Stimulated activated CD8-positive, alpha-beta memory T cell treated with anti-CD3 and anti-CD28 coated beads, Interleukin-15, amount 100 ng/mL, for 4 hours (primary cell): ENCODE data around the gene BBS9.
"Not testable (repeated sequence)": the region's sequence is repeated elsewhere in the genome, so short reads cannot be mapped to it uniquely, and the experiment has no call there.

Source experiments
- DNase-seq, 2 donors: peaks; one replicate each; pipeline ENCODE4 v3.0.0-alpha.2; 2020; ENCODE audit warnings: low read depth in 2 of 2

Gene BBS9

DNA sequence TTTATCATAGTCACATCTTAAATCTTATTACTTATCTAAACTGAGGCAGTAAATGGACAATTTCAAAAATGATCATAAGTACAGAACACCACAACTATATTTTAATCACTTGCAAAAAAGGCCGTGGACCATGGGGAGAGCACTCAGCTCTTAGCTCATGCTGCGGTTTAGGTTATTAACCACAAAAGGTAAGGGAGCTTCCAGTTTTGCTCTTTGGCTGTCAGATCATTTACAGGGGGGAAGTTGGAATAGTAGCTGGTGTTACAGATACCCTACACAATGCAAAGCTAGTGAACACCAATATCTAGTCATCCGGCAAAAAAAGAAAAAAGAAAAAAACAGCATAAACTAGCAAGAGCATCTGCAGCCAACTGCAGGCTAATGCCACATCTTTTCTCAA is 147.0 kb downstream of the BBS9 start:
- DNase-seq: no peak

- no peak for DNase-seq
These were observed 147.4 kb downstream of the BBS9 start for GRCh38 chr7:33276729-33277128.

- DNase-seq: no peak
These were observed 148.7 kb downstream of the BBS9 start for GRCh38 chr7:33278095-33278494.

DNA sequence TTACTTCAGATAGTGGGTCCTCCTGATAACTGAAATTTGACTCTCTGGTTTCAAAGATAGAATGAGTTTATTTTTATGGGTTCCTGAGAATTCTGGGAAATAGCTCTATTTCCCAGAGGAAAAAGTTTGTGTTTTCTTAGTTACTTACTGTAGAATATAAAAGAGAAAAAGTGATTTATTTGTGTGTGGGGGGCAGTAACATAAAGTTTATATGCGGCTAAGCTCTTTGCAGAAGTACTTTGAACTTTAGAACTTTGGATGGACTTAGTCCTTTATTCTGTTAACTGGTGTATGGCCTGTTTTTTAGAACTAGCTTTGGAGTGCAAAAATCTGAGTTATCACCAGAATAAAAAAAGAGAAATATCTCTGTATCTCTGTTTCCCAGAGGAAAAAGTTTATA is 157.1 kb downstream of the BBS9 start:
- DNase-seq: no peak

- no peak for DNase-seq
These were observed 158.4 kb downstream of the BBS9 start for GRCh38 chr7:33287738-33288137.

DNA sequence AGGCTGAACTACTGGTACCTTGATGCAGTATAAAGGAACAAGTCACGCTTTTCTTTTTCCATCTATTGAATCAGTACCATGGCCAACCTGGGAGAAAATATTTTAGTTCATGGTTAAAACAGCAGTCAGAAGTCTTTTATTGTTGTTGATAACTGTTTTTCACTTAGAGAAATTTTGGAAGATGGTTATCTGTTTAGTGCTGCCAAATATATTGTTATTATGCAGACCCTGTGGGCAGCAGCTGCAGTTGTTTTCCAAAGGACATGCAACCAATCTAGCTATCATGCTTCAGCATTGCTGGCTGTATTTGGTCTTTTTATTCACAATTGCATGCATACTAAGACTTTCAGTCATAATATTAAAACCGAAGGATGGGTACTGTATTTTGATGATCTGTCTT is 169.5 kb downstream of the BBS9 start:
- DNase-seq: no peak

- DNase-seq: no peak
These were observed 170.1 kb downstream of the BBS9 start for GRCh38 chr7:33299425-33299824.

DNA sequence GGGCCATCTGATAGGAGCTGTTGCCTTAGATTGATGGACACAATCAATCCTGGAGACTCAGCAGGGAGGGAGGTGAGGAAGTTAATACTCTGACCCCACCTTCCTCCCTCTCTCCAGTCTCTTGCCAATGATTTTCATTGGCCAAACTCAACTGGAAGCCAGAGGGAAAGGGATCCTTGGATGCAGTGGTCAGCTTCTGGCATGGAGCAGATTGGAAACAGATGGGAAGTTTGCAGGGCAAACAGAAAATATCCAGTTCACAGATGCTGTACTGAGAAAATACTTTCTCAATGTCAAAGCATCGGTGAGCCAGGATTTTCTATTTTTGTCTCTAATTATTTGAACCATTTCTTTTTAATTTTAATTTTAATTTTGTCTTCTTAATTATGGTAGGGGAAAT is 170.8 kb downstream of the BBS9 start:
- DNase-seq: no peak

DNA sequence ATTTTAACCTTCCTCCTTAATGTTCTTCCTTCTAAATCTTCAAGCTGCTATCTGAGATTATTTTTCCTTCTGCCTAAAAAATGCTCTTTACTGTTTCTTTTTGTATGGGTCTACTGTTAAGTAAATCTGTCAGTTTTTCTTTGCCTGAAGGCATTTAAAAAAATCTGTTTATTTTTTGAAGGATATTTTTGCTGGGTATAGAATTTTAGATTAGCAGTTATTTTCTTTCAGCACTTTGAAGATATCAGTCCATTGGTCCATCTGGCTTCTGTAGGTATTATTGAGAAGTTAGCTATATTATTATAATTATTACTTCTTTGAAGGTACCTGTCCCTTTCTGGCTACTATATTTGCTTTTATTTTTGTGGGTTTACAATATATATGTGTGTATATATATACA is 171.4 kb downstream of the BBS9 start:
- no peak for DNase-seq

GRCh38 chr7:33303978-33304557 is 174.7 kb downstream of the BBS9 start:
- not testable (repeated sequence) for DNase-seq

DNA sequence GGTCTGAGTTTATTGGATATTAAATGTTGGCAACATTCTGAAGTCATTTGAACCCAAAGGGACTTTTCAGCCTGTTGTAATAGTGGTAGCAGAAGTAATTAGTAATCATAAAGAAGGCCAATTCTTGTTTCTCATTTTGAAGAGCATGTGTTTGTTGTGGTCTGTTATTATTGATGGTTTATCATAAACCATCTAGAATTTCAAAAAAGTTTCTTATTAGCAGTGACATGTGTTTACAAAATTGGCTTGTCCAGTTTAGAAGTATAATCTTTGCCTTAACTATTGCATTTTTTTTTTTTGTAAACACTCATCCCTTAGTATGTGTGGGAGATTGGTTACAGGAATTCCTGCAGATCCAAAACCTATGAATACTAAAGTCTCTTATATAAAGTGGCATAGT is 177.8 kb downstream of the BBS9 start:
- DNase-seq: no peak

DNA sequence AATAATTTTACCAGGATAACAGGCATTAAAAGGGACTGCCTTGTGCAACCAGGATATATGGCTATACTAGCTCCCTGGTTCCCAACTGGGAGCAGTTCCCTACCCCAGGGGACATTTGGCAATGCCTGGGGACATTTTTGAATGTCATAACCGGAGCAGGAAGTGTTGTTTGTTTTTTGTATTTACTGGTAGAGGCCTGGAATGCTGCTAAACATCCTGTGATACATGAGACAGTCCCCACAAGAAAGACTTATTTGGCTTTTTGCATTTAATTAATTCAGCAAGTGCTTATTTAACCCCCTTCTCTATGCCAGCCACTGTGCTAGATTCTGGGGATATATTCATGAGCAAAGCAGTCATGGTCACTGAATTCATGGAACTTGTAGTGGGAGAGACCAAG is 181.2 kb downstream of the BBS9 start:
- DNase-seq: no peak

DNA sequence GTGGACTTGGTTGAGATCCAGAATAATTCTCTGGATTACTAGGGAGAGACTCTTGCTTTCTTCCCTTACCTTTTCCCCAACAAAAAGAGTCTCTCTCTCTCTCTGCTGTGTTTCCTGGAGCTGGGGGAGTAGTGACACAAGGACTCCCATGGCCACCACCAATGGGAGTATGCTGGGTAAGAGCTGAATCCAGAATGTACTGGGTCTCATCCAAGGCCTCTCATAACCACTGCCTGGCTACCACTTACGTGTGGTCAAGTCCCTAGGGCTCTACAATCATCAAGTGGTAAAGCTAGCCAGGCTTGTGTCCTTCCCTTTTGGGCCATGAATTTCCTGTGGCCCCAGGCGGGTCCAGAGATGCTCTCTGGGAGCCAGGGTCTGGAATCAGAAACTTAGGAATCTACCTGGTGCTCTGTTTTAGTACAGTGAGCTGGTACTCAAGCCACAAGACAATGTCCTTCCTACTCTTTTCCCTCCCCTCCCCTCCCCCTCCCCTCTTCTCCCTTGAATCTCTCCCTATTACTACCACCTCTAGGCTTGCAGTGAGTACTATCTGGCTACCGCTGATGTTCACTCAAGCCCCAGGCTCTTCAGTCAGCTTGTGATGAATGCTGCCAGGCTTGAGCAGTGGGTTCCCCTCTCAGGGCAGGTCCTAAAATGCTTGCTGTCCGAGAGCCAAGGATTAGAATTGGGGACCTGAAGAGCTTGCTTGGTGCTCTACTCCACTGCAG is 196.6 kb downstream of the BBS9 start:
- no peak for DNase-seq

DNA sequence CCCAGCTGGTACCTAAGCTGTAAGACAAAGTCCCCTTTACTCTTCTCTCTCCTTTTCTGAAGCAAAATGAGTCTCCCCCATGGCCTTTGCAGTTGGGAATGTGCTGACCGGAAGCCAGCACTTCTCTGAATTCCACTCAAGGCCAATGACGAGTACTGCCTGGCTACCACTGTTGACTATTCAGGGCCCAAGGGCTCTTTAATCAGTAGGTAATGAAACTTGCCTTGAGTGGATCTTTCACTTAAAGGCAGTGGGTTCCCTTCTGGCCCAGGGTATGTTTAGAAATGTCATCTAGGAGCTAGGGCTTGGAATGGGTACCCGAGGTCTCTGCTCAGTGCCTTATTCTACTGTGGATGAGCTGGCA is 197.1 kb downstream of the BBS9 start:
- DNase-seq: no peak

GRCh38 chr7:33327427-33327826 is 198.1 kb downstream of the BBS9 start:
- no peak for DNase-seq

DNA sequence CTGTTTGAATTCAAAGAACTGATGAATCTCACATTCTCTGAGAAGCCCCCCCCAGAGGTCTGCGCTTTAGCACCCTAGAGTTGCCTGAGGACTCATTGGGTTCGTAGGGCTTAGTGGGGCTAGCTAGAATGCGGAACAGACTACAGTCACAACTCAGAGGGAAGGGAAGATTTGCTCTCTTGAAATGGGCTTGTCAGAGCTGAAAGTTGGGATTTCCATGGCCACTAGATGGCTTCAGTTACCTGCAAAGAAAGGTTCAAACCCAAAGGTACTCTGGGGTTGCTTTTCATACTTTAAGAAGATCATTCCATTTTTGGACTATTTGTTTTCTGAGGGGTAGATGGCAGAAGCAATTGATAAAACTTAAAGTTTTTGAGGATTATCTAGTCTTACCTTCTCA is 205.0 kb downstream of the BBS9 start:
- DNase-seq: no peak

DNA sequence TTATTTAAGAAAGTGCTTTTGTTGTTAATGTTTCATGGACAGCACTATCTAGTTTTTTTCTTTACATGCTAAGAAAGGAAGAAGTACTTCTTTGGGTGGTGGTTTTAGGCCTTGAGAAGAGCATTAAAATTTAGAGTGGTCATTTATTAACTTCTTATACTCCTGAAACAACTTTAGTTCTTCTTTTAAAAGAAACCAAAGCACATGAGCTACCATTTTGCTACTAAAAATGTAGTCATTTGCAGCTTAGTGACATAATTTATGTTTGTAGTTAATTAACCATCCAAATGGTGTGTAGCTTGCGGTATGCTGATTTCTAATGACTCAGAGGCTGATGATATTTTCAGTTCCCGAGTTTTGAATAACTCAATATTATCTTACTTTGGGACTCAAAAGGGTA is 207.5 kb downstream of the BBS9 start:
- no peak for DNase-seq

- DNase-seq: no peak
These were observed 209.9 kb downstream of the BBS9 start for GRCh38 chr7:33339074-33339790.

DNA sequence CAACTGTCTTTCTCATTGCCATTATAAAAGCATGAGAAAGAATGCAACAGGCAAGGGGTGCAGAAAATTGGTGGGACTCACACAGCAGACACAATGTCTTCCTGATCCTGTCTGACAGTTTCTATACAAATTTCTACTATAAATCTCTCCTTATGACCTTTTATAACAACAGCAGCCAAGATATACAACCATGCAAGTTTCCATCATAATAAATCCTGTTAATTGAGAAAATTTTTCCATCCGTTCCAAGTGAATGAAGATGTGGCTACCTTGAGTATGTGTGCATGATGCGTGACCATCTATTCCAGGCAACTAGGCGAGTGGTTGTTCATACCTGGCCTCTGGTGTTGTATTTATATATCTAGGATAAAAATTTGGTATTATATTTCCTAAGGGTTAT is 216.7 kb downstream of the BBS9 start:
- no peak for DNase-seq

GRCh38 chr7:33350577-33350976 is 221.2 kb downstream of the BBS9 start:
- DNase-seq: no peak

GRCh38 chr7:33351709-33352108 is 222.3 kb downstream of the BBS9 start:
- DNase-seq: no peak

- DNase-seq: no peak
These were observed 224.8 kb downstream of the BBS9 start for GRCh38 chr7:33354201-33354600.

DNA sequence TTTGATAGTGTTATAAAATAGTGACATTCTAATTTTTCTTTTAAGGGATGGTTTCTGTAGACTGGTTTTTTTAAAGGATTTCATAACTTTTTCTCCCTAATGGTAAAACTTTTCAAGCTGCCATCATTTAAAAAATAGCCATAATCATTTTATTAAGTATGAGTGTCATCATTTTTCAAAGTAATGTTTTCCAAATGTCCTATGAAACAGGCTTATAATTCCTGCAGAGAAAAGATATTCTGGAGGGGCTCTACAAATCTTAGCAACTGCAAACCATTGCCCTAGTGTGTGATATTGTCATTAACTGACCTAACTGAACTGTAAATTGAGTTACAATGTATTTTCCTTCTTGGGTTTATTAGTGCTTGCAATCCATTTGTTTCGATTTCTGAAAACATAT is 226.0 kb downstream of the BBS9 start:
- no peak for DNase-seq
